Measurements from ENCODE around the gene TINAG. TPM values are rescaled to one million over a fixed set of nuclear protein-coding genes. Genes with fewer than 3 reads are reported as not detected.

Gene TINAG
- total RNA-seq, 1 donor from 2014 or later, result not detected

GRCh38 chr6:54361188-54361587 lies 52.9 kb downstream of the TINAG start:
- H3K27ac ChIP-seq, result no peak overlapping the region
- intact Hi-C loops (cut with DNase I), result no loop called here
- no peak for DNase-seq
- H3K27me3 ChIP-seq (ENCODE audit: low read depth), result no peaks in the 10 kb centered on the region
- no peak overlapping the region for H3K4me3 ChIP-seq
- H3K4me1 ChIP-seq, result no peaks in the 10 kb centered on the region
- ATAC-seq, result no peak
- no peaks in the 10 kb centered on the region for H3K36me3 ChIP-seq
- H3K9me3 ChIP-seq, result no peaks in the 10 kb centered on the region
- no peak for TF ChIP-seq CTCF (IDR thresholded peaks at IDR 0.05)

- Histone ChIP-seq H3K9me3 (no peaks in the 10 kb centered on the region), H3K4me1 (no peaks in the 10 kb centered on the region), H3K4me3 (no peak overlapping the region), H3K36me3 (no peaks in the 10 kb centered on the region), H3K27ac (no peak overlapping the region), H3K27me3 (ENCODE audit: low read depth) (no peaks in the 10 kb centered on the region)
- DNase-seq (no peak), ATAC-seq (no peak)
- TF ChIP-seq CTCF (IDR thresholded peaks at IDR 0.05), result no peak
- intact Hi-C loops (cut with DNase I), result no loop called here
These were observed 53.5 kb downstream of the TINAG start for GRCh38 chr6:54361734-54362133.

- Histone ChIP-seq H3K27ac (no peak overlapping the region), H3K36me3 (no peaks in the 10 kb centered on the region), H3K9me3 (no peaks in the 10 kb centered on the region), H3K4me3 (no peak overlapping the region), H3K4me1 (no peaks in the 10 kb centered on the region), H3K27me3 (ENCODE audit: low read depth) (no peaks in the 10 kb centered on the region)
- no peak for DNase-seq
- ATAC-seq, result no peak
- intact Hi-C loops (cut with DNase I), result no loop called here
- TF ChIP-seq CTCF (IDR thresholded peaks at IDR 0.05), result no peak
These were observed 58.6 kb downstream of the TINAG start for GRCh38 chr6:54366667-54367327.

- DNase-seq (no peak), ATAC-seq (no peak)
- Histone ChIP-seq H3K27ac (no peak overlapping the region), H3K9me3 (no peaks in the 10 kb centered on the region), H3K36me3 (no peaks in the 10 kb centered on the region), H3K4me1 (no peaks in the 10 kb centered on the region), H3K27me3 (ENCODE audit: low read depth) (no peaks in the 10 kb centered on the region), H3K4me3 (no peak overlapping the region)
- intact Hi-C loops (cut with DNase I), result no loop called here
- TF ChIP-seq CTCF (IDR thresholded peaks at IDR 0.05), result no peak
These were observed 69.5 kb downstream of the TINAG start for GRCh38 chr6:54377776-54378175.

- H3K4me3 ChIP-seq, result no peak overlapping the region
- no peaks in the 10 kb centered on the region for H3K9me3 ChIP-seq
- DNase-seq, result no peak
- H3K27ac ChIP-seq, result no peak overlapping the region
- no peaks in the 10 kb centered on the region for H3K4me1 ChIP-seq
- no peaks in the 10 kb centered on the region for H3K27me3 ChIP-seq (ENCODE audit: low read depth)
- intact Hi-C loops (cut with DNase I), result no loop called here
- H3K36me3 ChIP-seq, result no peaks in the 10 kb centered on the region
- ATAC-seq, result no peak
- no peak for TF ChIP-seq CTCF (IDR thresholded peaks at IDR 0.05)
These were observed 78.1 kb downstream of the TINAG start for GRCh38 chr6:54386295-54386694.
